ENCODE measurements around the gene FAAP100. TPM values are rescaled to one million over a fixed set of nuclear protein-coding genes. Genes with fewer than 3 reads are reported as not detected.

Gene FAAP100
- total RNA-seq, 4 donors from 2014 or later = 3.5 to 31.2 (median 17.3) TPM

GRCh38 chr17:81509972-81510784 is 42.0 kb downstream of the FAAP100 start:
- peak overlapping the region; percentile 97 for H3K27ac ChIP-seq
- H3K9me3 ChIP-seq = no peaks in the 10 kb centered on the region
- H3K4me1 ChIP-seq = no peaks in the 10 kb centered on the region
- TF ChIP-seq CTCF (IDR thresholded peaks at IDR 0.05) = no peak
- no peak for TF ChIP-seq POLR2A (IDR thresholded peaks at IDR 0.05)
- H3K36me3 ChIP-seq = no peaks in the 10 kb centered on the region
- DNase-seq = no peak
- intact Hi-C loops (cut with DNase I; ENCODE audit: low total_unique reads) = loop anchor here (5.0 kb wide), 1 partner anchor 113 kb away; the partner anchor contains the start of gene BAHCC1
- peak overlapping the region; percentile 77 to 98 for H3K4me3 ChIP-seq
- no peaks in the 10 kb centered on the region for H3K27me3 ChIP-seq

- H3K27me3 ChIP-seq = no peaks in the 10 kb centered on the region
- intact Hi-C loops (cut with DNase I; ENCODE audit: low total_unique reads) = no loop called here
These were observed 42.8 kb downstream of the FAAP100 start for GRCh38 chr17:81509207-81509971.

GRCh38 chr17:81508639-81509206 is 43.4 kb downstream of the FAAP100 start:
- peak overlapping the region; percentile 77 to 98 for H3K4me3 ChIP-seq
- H3K27me3 ChIP-seq = no peaks in the 10 kb centered on the region
- intact Hi-C loops (cut with DNase I; ENCODE audit: low total_unique reads) = no loop called here
- DNase-seq = no peak
- H3K4me1 ChIP-seq = no peaks in the 10 kb centered on the region
- H3K9me3 ChIP-seq = no peaks in the 10 kb centered on the region
- peak overlapping the region; percentile 50 to 97 for H3K27ac ChIP-seq
- no peaks in the 10 kb centered on the region for H3K36me3 ChIP-seq
- TF ChIP-seq POLR2A (IDR thresholded peaks at IDR 0.05) (no peak), CTCF (IDR thresholded peaks at IDR 0.05) (no peak)

More at GRCh38 chr17:81509207-81509971, 42.8 kb downstream of the FAAP100 start:
- no peaks in the 10 kb centered on the region for H3K9me3 ChIP-seq
- no peaks in the 10 kb centered on the region for H3K36me3 ChIP-seq
- H3K4me1 ChIP-seq = no peaks in the 10 kb centered on the region
- TF ChIP-seq POLR2A (IDR thresholded peaks at IDR 0.05) (no peak), CTCF (IDR thresholded peaks at IDR 0.05) (no peak)
- DNase-seq = no peak
- H3K27ac ChIP-seq = peak overlapping the region; percentile 50 to 97
- peak overlapping the region; percentile 77 to 98 for H3K4me3 ChIP-seq

GRCh38 chr17:81503619-81504018 is 48.5 kb downstream of the FAAP100 start:
- no peak for DNase-seq
- Histone ChIP-seq H3K9me3 (no peaks in the 10 kb centered on the region), H3K4me3 (no peak overlapping the region), H3K4me1 (no peaks in the 10 kb centered on the region), H3K27ac (no peak overlapping the region), H3K27me3 (no peaks in the 10 kb centered on the region), H3K36me3 (no peaks in the 10 kb centered on the region)
- TF ChIP-seq CTCF (IDR thresholded peaks at IDR 0.05) (no peak), POLR2A (IDR thresholded peaks at IDR 0.05) (no peak)
- intact Hi-C loops (cut with DNase I; ENCODE audit: low total_unique reads) = no loop called here

Measured in uterus (tissue), 4 donors.